HUES6 (cell line): ENCODE results near the gene OR4D1.

Experiments
- H3K27ac ChIP-seq: 2 replicates; pipeline ENCODE4 v1.7.0; 2013; ENCODE audit warnings: low read depth, mild to moderate bottlenecking, low read length, inconsistent platforms
- H3K27me3 ChIP-seq: 2 replicates; pipeline ENCODE4 v1.6.1; 2013; ENCODE audit warnings: low read length; ENCODE audit not compliant: control insufficient read depth, insufficient read depth
- H3K36me3 ChIP-seq: 2 replicates; pipeline ENCODE4 v1.6.1; 2013; ENCODE audit warnings: low read length; ENCODE audit not compliant: control insufficient read depth, insufficient read depth
- H3K4me1 ChIP-seq: 2 replicates; pipeline ENCODE4 v1.6.1; 2013; ENCODE audit warnings: low read length; ENCODE audit not compliant: control insufficient read depth, insufficient read depth
- H3K4me3 ChIP-seq: 2 replicates; pipeline ENCODE4 v1.5.1; 2013; ENCODE audit warnings: low read depth, low read length
- H3K9ac ChIP-seq: one replicate; pipeline ENCODE4 v1.6.1; 2013; ENCODE audit warnings: mild to moderate bottlenecking, low read length
- H3K9me3 ChIP-seq: 2 replicates; pipeline ENCODE4 v1.6.1; 2013; ENCODE audit warnings: low read depth, low read length; ENCODE audit not compliant: control insufficient read depth, insufficient read depth

The OR4D1 gene

DNA sequence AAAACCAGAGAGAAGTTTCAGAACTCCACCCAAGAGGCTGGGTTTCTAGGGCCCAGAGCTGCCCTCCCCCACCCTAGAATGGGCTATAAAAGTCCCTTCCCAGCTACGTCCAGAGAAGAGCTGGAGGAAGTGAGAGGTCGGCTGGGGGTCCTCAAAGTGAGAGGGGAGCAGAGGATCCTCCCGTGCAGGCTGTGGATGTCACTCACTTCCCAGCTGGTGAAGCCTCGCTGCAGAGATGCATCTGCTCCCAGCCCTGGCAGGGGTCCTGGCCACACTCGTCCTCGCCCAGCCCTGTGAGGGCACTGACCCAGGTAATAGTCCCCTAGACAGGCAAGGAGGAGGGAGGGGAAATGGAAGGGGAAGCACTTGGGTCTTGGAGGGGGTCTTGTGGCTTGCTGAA lies 44.4 kb downstream of the OR4D1 start, which contains the start of gene EPX:
Gene EPX (plus strand): TSS at position 115 of the 400 bp plus-strand sequence. CDS start 121 bp downstream, at position 236.
- Histone ChIP-seq H3K27me3 (peaks cover 22% of the 10 kb centered on the region; the same call in 1 of the 2 replicates), H3K9ac (no peak within 1 kb of the TSS), H3K4me1 (peaks cover 4% of the 10 kb centered on the region; the same call in 1 of the 2 replicates), H3K9me3 (no peaks in the 10 kb centered on the region), H3K27ac (no peak within 1 kb of the TSS), H3K36me3 (no peaks in the 10 kb centered on the region), H3K4me3 (no peak within 1 kb of the TSS)

GRCh38 chr17:58193641-58194255 lies 45.6 kb downstream of the OR4D1 start:
- Histone ChIP-seq H3K9me3 (no peaks in the 10 kb centered on the region), H3K27ac (no peak overlapping the region), H3K4me1 (peaks cover 4% of the 10 kb centered on the region; the same call in 1 of the 2 replicates), H3K9ac (no peak overlapping the region), H3K4me3 (no peak overlapping the region), H3K36me3 (no peaks in the 10 kb centered on the region), H3K27me3 (peaks cover 25% of the 10 kb centered on the region; the same call in 1 of the 2 replicates)

DNA sequence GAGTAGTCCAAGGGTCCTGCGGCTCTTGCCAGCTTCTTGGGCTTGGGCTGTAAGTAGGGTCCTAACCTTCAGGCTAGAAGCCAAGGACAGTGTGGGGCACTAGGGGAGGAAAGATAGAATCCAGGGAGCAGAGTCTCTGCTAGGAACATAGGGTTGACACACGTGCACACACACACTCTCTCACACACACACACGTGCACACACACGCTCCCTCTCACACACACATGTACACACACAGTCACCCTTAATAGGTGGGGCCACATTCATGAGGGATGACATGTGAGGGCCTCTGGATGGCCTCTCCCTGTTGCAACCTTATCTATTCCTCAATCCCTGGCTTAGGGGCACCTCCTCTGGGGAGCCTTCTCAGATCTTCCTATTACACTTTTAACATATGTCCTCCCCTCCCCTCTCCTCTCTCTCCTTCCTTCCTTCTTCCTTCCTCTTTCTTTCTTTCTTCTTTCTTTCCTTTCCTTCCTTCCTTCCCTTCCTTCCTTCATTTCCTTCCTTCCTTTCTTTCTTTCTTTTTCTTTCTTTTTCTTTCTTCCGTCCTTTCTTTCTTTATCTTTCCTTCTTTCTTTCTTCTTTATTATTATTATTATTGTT lies 47.4 kb downstream of the OR4D1 start:
- Histone ChIP-seq H3K36me3 (no peaks in the 10 kb centered on the region), H3K4me1 (peaks cover 4% of the 10 kb centered on the region; the same call in 1 of the 2 replicates), H3K4me3 (no peak overlapping the region), H3K9ac (no peak overlapping the region), H3K27ac (no peak overlapping the region), H3K9me3 (no peaks in the 10 kb centered on the region), H3K27me3 (peaks cover 23% of the 10 kb centered on the region; the same call in 1 of the 2 replicates)

GRCh38 chr17:58196610-58197009 lies 48.4 kb downstream of the OR4D1 start:
- Histone ChIP-seq H3K27me3 (peaks cover 19% of the 10 kb centered on the region; the same call in 1 of the 2 replicates), H3K36me3 (no peaks in the 10 kb centered on the region), H3K27ac (no peak overlapping the region), H3K9me3 (no peaks in the 10 kb centered on the region), H3K4me3 (no peak overlapping the region), H3K9ac (no peak overlapping the region), H3K4me1 (no peaks in the 10 kb centered on the region; the same call in 1 of the 2 replicates)

DNA sequence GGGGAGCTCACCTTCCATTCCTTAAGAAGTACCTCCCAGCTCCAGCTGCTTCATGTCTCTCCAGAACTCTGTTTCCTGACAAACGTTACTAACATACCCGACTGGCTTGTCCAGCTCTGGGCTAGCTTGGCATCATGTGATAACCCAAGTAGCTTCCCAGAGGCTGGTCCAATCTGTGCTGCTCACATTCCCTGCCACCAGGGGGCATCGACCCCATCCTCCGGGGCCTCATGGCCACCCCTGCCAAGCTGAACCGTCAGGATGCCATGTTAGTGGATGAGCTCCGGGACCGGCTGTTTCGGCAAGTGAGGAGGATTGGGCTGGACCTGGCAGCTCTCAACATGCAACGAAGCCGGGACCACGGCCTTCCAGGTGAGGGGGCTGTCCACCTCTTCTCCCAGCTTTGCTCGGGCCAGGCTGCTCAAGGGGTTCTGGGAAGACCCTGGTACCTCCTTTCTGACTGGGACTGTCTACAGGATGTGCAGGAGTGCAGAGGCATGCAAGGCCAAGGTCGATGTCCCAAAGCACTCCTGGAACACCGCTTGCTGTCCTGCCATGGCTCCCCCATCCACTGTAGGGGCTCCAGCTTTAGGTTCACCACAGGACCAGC lies 51.9 kb downstream of the OR4D1 start:
- H3K9me3 ChIP-seq: no peaks in the 10 kb centered on the region
- no peak overlapping the region for H3K4me3 ChIP-seq
- no peaks in the 10 kb centered on the region for H3K4me1 ChIP-seq

GRCh38 chr17:58202859-58203258 lies 54.7 kb downstream of the OR4D1 start:
- no peaks in the 10 kb centered on the region for H3K9me3 ChIP-seq
- H3K27ac ChIP-seq: no peak overlapping the region
- peaks cover 11% of the 10 kb centered on the region; the same call in 1 of the 2 replicates for H3K27me3 ChIP-seq
- H3K4me3 ChIP-seq: no peak overlapping the region
- peaks cover 10% of the 10 kb centered on the region for H3K36me3 ChIP-seq
- no peak overlapping the region for H3K9ac ChIP-seq
- H3K4me1 ChIP-seq: no peaks in the 10 kb centered on the region

More for the DNA sequence above, 51.9 kb downstream of the OR4D1 start:
- no peak overlapping the region for H3K9ac ChIP-seq
- H3K36me3 ChIP-seq: no peaks in the 10 kb centered on the region
- peaks cover 18% of the 10 kb centered on the region; the same call in 1 of the 2 replicates for H3K27me3 ChIP-seq
- H3K27ac ChIP-seq: no peak overlapping the region

GRCh38 chr17:58204796-58205195 lies 56.6 kb downstream of the OR4D1 start:
- Histone ChIP-seq H3K27ac (no peak overlapping the region), H3K36me3 (peaks cover 24% of the 10 kb centered on the region), H3K4me3 (no peak overlapping the region), H3K9me3 (no peaks in the 10 kb centered on the region), H3K9ac (no peak overlapping the region), H3K27me3 (0 out of 2 replicates have a peak, but pooled peaks cover 4% of the 10 kb centered on the region), H3K4me1 (no peaks in the 10 kb centered on the region)

GRCh38 chr17:58205936-58206335 lies 57.8 kb downstream of the OR4D1 start:
- Histone ChIP-seq H3K36me3 (peaks cover 34% of the 10 kb centered on the region), H3K4me1 (no peaks in the 10 kb centered on the region), H3K27me3 (no peaks in the 10 kb centered on the region), H3K27ac (no peak overlapping the region), H3K9me3 (no peaks in the 10 kb centered on the region), H3K9ac (no peak overlapping the region), H3K4me3 (no peak overlapping the region)

DNA sequence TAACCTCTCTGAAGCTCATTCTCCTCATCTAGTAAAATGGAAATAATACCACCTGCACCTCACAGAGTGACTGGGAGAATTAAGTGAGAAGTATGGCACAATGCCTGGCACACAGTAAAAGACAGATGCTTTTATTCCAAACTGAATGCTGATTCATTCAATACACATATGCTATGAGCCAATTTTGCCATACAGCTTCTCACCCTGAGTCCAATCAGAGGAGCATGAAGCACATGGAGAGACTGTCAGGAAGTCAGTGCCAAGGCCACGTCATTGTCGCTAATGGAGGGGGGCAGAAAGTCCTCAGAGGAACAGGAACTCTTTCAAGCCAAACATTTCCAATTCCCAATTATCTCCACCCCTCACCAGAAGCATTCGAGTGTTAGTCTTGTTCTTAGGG lies 59.3 kb downstream of the OR4D1 start:
- Histone ChIP-seq H3K4me3 (no peak overlapping the region), H3K9ac (no peak overlapping the region), H3K27me3 (no peaks in the 10 kb centered on the region), H3K27ac (no peak overlapping the region), H3K4me1 (no peaks in the 10 kb centered on the region), H3K36me3 (peaks cover 43% of the 10 kb centered on the region), H3K9me3 (no peaks in the 10 kb centered on the region)

DNA sequence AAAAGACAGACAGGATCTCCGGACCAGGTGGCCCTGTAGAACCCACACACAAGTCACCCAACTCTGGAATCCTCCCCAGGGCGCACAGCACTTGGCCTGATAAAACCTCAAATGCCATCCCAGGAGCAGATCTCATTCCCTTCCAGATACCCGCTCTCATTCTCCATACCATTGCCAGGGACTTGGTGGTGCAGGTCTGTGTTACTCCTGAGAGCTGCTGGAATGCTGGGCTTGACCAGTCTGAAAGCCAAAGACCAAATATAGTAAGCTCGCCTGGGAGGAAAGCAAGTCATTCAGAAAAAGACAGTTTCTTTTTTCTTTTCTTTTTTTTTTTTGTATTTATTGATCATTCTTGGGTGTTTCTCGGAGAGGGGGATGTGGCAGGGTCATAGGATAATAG lies 60.2 kb downstream of the OR4D1 start:
- Histone ChIP-seq H3K9ac (no peak overlapping the region), H3K36me3 (peaks cover 52% of the 10 kb centered on the region), H3K27me3 (no peaks in the 10 kb centered on the region), H3K27ac (no peak overlapping the region), H3K9me3 (no peaks in the 10 kb centered on the region), H3K4me3 (no peak overlapping the region), H3K4me1 (no peaks in the 10 kb centered on the region)
